ENCODE results near the gene ETV3.

GRCh38 chr1:157116737-157117103 is 21.5 kb downstream of the ETV3 start:
- TF ChIP-seq, protein P1, sequence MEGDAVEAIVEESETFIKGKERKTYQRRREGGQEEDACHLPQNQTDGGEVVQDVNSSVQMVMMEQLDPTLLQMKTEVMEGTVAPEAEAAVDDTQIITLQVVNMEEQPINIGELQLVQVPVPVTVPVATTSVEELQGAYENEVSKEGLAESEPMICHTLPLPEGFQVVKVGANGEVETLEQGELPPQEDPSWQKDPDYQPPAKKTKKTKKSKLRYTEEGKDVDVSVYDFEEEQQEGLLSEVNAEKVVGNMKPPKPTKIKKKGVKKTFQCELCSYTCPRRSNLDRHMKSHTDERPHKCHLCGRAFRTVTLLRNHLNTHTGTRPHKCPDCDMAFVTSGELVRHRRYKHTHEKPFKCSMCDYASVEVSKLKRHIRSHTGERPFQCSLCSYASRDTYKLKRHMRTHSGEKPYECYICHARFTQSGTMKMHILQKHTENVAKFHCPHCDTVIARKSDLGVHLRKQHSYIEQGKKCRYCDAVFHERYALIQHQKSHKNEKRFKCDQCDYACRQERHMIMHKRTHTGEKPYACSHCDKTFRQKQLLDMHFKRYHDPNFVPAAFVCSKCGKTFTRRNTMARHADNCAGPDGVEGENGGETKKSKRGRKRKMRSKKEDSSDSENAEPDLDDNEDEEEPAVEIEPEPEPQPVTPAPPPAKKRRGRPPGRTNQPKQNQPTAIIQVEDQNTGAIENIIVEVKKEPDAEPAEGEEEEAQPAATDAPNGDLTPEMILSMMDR (IDR thresholded peaks at IDR 0.05; ENCODE audit: low read depth, low read length, poor library complexity, severe bottlenecking): no peak
- no peak for TF ChIP-seq EZH2phosphoT487 (IDR thresholded peaks at IDR 0.05; ENCODE audit: borderline replicate concordance, low read length)
